Common myeloid progenitor, CD34-positive (primary cell): Measurements from ENCODE around the gene MLPH.

Source experiments
- CTCF ChIA-PET: fragments of 350-600 bp; sonication (Branson Sonifier 250); formaldehyde crosslinking; loops from one replicate; lab custom pipeline; 2021; ENCODE audit warnings: antibody characterized with exemption; lab: Charles Lee
- POLR2A ChIA-PET: fragments of 350-600 bp; sonication (Branson Sonifier 250); formaldehyde crosslinking; loops from one replicate; lab custom pipeline; 2021; ENCODE audit warnings: antibody characterized with exemption; lab: Charles Lee
- DNase-seq, 3 donors: peaks; one replicate each; pipeline versions ENCODE4 v3.0.0 to v3.0.0-alpha.2; 2013
- H3K27ac ChIP-seq, 2 experiments: 1 replicate in 1 of 2; 2 replicates in 1 of 2; pipeline ENCODE4 v1.7.0; 2013; ENCODE audit warnings: inconsistent platforms in 2 of 2, low read length in 2 of 2, mild to moderate bottlenecking in 2 of 2, low read depth in 1 of 2, moderate library complexity in 1 of 2; ENCODE audit not compliant: severe bottlenecking in 2 of 2, insufficient read depth in 1 of 2, poor library complexity in 1 of 2
- H3K27me3 ChIP-seq, 5 experiments: replicated peaks in 2 of 5; 1 replicate in 3 of 5; 2 replicates in 2 of 5; pipeline versions ENCODE4 v1.6.1 to v1.7.0; 2013; ENCODE audit warnings: low read length in 4 of 5, mild to moderate bottlenecking in 2 of 5, moderate library complexity in 2 of 5, inconsistent platforms in 1 of 5; ENCODE audit not compliant: insufficient read depth in 5 of 5, control insufficient read depth in 4 of 5
- H3K36me3 ChIP-seq, 4 experiments: 1 replicate in 2 of 4; 2 replicates in 2 of 4; pipeline versions ENCODE4 v1.6.1 to v1.7.0; 2013; ENCODE audit warnings: low read length in 3 of 4, control low read depth in 1 of 4, mild to moderate bottlenecking in 1 of 4; ENCODE audit not compliant: control insufficient read depth in 4 of 4, insufficient read depth in 4 of 4
- H3K4me1 ChIP-seq, 4 experiments: 1 replicate in 3 of 4; 2 replicates in 1 of 4; pipeline versions ENCODE4 v1.6.1 to v1.7.1; 2013; ENCODE audit warnings: low read length in 3 of 4, mild to moderate bottlenecking in 3 of 4, control low read depth in 1 of 4, inconsistent platforms in 1 of 4, moderate library complexity in 1 of 4; ENCODE audit not compliant: control insufficient read depth in 4 of 4, insufficient read depth in 4 of 4; ENCODE audit errors: control extremely low read depth in 1 of 4
- H3K4me3 ChIP-seq, 7 experiments: 1 replicate in 4 of 7; 2 replicates in 3 of 7; pipeline versions ENCODE4 v1.5.1 to v1.7.0; 2013; ENCODE audit warnings: mild to moderate bottlenecking in 7 of 7, low read length in 6 of 7, moderate library complexity in 6 of 7, inconsistent platforms in 2 of 7, low read depth in 2 of 7, control low read depth in 1 of 7; ENCODE audit not compliant: insufficient read depth in 4 of 7, control insufficient read depth in 1 of 7; ENCODE audit errors: extremely low read depth in 1 of 7
- H3K9me3 ChIP-seq, 5 experiments: 1 replicate in 4 of 5; 2 replicates in 1 of 5; pipeline versions ENCODE4 v1.6.1 to v1.7.1; 2013; ENCODE audit warnings: low read length in 4 of 5, mild to moderate bottlenecking in 2 of 5, inconsistent platforms in 1 of 5, low read depth in 1 of 5, moderate library complexity in 1 of 5; ENCODE audit not compliant: control insufficient read depth in 4 of 5, insufficient read depth in 2 of 5; ENCODE audit errors: control extremely low read depth in 1 of 5
- WGBS: methylation state at CpG from one replicate; pipeline ENCODE4 v1.1.5; 2013; ENCODE audit not compliant: insufficient coverage; 5-methylcytosine and 5-hydroxymethylcytosine counted together

MLPH gene

DNA sequence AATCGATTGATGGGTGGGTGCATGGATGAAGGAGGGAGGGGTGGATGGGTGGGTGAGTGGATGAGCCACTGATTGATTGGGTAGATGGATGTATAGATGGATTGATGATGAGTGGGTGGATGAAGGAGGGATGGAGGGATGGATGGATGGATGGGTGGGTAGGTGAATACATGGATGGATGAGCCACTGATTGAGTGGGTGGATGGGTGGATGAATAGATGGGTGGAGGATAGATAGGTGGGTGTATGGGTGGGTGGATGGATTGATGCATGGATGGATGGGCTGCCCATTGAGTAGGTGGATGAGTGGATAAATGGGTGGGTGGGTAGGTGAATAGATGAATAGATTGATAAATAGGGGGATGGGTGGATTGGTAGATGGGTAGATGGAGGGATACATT is 30.9 kb downstream of the MLPH start:
- ChIA-PET CTCF (no interaction called here), POLR2A (no interaction called here)
- 94% methylated on average over 1 of the region's 1 CpG for WGBS
- Histone ChIP-seq H3K4me1 (no peaks in the 10 kb centered on the region), H3K27me3 (peaks cover 0 to 2% (median 0%) of the 10 kb centered on the region in 5 experiments), H3K27ac (no peak overlapping the region), H3K9me3 (no peaks in the 10 kb centered on the region), H3K36me3 (no peaks in the 10 kb centered on the region), H3K4me3 (no peak overlapping the region)
- no peak for DNase-seq

DNA sequence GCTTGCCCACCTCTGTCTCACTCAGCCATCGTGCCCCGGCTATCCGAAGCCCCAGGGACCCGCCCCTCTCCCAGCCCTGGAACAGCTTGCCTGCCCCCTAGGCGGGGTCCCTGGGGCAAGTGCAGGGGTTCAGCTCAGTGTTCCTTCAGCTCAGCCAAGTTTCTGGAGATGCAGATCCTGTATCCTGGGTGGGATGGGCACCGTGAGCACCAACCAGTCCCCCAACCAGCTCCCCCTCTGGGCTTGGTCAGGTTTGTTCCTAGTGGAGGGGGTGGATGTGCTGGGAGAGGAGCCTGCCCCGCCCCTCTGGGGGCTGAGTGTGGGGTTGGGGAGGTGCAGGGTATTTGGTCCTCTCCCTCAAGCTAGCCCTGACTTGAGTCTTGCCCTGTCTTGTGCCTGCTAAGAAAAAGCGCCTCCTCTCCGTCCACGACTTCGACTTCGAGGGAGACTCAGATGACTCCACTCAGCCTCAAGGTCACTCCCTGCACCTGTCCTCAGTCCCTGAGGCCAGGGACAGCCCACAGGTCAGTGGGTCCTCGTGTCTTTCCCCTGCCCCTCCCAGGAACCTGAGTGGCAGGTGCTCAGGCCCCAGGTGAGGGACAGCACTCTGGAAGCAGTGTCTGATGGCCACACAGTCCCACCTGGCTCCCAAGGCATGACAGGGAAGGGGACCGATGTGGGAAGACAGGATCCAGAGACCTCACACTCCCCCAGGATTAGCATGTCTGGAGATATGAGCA is 32.6 kb downstream of the MLPH start:
- DNase-seq = no peak
- ChIA-PET CTCF (interaction anchor here (2.1 kb wide), 1 partner anchor 52 kb away, joined by 8 read pairs; no protein-coding TSS in a partner anchor), POLR2A (no interaction called here)
- H3K9me3 ChIP-seq = no peaks in the 10 kb centered on the region
- H3K4me1 ChIP-seq = no peaks in the 10 kb centered on the region
- no peak overlapping the region for H3K27ac ChIP-seq
- H3K4me3 ChIP-seq = no peak overlapping the region
- no peaks in the 10 kb centered on the region for H3K36me3 ChIP-seq
- peaks cover 0 to 2% (median 0%) of the 10 kb centered on the region in 5 experiments for H3K27me3 ChIP-seq
- WGBS = 84% methylated on average over 10 of the region's 14 CpGs

DNA sequence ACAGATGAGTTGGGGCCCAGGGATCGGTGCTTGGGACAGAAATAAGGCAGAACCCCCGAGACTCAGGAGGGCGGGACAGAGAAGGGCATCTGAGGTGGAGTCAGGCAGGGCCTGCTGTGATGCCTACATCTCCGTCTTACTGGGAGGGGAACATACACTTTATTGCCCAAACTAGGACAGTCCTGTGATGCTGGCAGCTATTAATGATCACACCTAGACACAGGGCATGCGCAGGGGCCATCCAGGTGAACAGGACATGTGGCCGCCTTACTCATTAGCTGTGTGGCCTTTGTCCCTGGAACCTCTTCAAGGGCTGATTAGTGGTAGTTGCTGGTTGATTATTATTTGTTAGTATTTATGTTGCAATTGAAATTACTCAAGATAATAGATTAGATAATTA is 33.2 kb downstream of the MLPH start:
- ChIA-PET POLR2A (no interaction called here), CTCF (interaction anchor here (2.1 kb wide), 1 partner anchor 52 kb away, joined by 8 read pairs; no protein-coding TSS in a partner anchor)
- no peak overlapping the region for H3K4me3 ChIP-seq
- H3K36me3 ChIP-seq = no peaks in the 10 kb centered on the region
- DNase-seq = no peak
- 100% methylated on average over 5 of the region's 6 CpGs for WGBS
- no peaks in the 10 kb centered on the region for H3K9me3 ChIP-seq
- no peak overlapping the region for H3K27ac ChIP-seq
- peaks cover 0 to 2% (median 0%) of the 10 kb centered on the region in 5 experiments for H3K27me3 ChIP-seq
- no peaks in the 10 kb centered on the region for H3K4me1 ChIP-seq

DNA sequence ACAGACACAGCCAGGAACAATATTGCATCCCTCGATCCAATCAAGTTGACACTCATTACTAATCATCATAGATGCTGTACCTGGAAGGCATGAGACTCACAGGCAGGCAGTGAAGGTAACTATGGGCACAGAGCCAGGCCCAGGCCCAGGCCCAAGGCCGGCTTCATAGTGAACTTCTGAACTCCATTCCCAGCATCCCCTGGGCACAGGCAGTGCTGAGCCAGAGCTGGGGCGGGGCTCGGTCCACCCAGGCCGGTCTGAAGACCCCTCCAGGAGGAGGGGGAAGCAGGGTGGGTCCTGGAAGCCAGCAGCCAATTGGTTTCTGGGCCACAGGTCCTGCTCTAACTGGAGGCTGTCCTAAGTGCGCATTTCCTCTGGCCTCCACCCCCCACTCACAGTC is 37.6 kb downstream of the MLPH start:
- no peaks in the 10 kb centered on the region for H3K36me3 ChIP-seq

DNA sequence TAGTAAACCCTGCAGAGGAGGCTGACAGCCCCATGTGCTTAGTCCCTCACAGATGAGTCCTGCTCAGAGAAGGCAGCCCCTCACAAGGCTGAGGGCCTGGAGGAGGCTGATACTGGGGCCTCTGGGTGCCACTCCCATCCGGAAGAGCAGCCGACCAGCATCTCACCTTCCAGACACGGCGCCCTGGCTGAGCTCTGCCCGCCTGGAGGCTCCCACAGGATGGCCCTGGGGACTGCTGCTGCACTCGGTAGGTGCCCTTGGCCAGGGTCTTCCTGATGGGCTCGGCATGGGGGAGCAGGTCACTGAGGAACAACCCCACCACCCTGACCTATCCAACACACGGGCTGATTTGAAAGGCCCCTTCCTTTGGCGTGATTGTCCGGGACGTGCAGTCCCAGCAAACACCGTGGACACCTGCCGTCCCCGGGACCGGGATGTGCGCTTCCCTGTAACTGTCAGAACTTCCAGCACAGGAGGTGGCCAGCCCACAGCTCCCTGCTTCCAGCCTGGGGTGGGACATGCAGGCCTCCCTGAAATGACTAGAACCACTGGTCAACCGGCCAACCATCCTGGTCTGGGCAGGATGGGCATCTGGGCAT is 38.6 kb downstream of the MLPH start:
- POLR2A ChIA-PET = no interaction called here
- Histone ChIP-seq H3K9me3 (no peaks in the 10 kb centered on the region), H3K27ac (no peak overlapping the region)

More for the DNA sequence above, 37.6 kb downstream of the MLPH start:
- Histone ChIP-seq H3K9me3 (no peaks in the 10 kb centered on the region), H3K27me3 (no peaks in the 10 kb centered on the region), H3K4me3 (no peak overlapping the region), H3K4me1 (no peaks in the 10 kb centered on the region), H3K27ac (no peak overlapping the region)
- POLR2A ChIA-PET = no interaction called here
- 92% methylated on average over 5 of the region's 6 CpGs for WGBS
- CTCF ChIA-PET = no interaction called here
- no peak for DNase-seq

DNA sequence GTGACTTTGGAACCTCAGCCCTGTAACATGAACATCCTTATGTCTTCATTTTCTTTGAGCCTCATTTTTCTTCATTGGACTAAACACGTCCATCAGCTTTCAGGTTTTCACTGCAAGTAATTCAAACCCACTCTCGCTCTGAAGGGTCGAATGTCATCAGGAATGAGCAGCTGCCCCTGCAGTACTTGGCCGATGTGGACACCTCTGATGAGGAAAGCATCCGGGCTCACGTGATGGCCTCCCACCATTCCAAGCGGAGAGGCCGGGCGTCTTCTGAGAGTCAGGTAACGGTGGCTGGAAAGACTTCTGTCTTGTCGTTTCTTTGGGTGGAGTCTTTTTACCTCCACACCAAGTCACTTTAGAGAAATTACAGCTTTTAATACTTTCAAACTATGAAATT is 40.2 kb downstream of the MLPH start:
- no peaks in the 10 kb centered on the region for H3K9me3 ChIP-seq
- WGBS = 97% methylated on average over 9 of the region's 11 CpGs
- CTCF ChIA-PET = no interaction called here
- H3K27me3 ChIP-seq = no peaks in the 10 kb centered on the region
- DNase-seq = no peak
- POLR2A ChIA-PET = no interaction called here
- peaks cover 0 to 12% (median under 1%) of the 10 kb centered on the region in 4 experiments for H3K4me1 ChIP-seq
- H3K36me3 ChIP-seq = no peaks in the 10 kb centered on the region
- no peak overlapping the region for H3K27ac ChIP-seq
- H3K4me3 ChIP-seq = no peak overlapping the region

More for the DNA sequence above, 38.6 kb downstream of the MLPH start:
- WGBS = 98% methylated on average over 17 of the region's 17 CpGs
- Histone ChIP-seq H3K4me1 (peaks cover 0 to 1% (median 0%) of the 10 kb centered on the region in 4 experiments), H3K27me3 (no peaks in the 10 kb centered on the region), H3K36me3 (no peaks in the 10 kb centered on the region), H3K4me3 (no peak overlapping the region)
- CTCF ChIA-PET = interaction anchor here (1.7 kb wide), 1 partner anchor 13 kb away, joined by 6 read pairs; no protein-coding TSS in a partner anchor
- DNase-seq = no peak

DNA sequence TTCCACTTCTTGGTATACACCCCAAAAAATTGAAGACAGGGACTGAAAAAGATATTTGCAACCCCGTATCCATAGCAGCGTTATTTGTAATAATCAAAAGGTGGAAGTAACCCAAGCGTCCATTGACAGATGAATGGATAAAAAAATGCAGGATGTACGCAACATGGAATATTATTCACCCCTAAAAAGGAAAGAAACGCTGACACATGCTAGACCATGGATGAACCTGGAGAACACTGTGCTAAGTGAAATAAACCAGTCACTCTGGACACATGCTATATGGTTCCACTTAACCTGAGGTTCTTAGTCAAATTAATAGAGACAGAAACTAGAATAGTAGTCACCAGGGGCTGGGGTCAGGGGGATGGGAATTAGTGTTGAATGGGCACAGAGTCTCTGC is 40.7 kb downstream of the MLPH start:
- WGBS = 95% methylated on average over 3 of the region's 5 CpGs
- POLR2A ChIA-PET = no interaction called here

More for the DNA sequence above, 40.7 kb downstream of the MLPH start:
- CTCF ChIA-PET = no interaction called here
- no peak for DNase-seq
- Histone ChIP-seq H3K4me3 (no peak overlapping the region), H3K4me1 (peaks cover 0 to 12% (median under 1%) of the 10 kb centered on the region in 4 experiments), H3K27me3 (no peaks in the 10 kb centered on the region), H3K36me3 (no peaks in the 10 kb centered on the region), H3K27ac (no peak overlapping the region), H3K9me3 (no peaks in the 10 kb centered on the region)
